T-helper 2 cell (primary cell): ENCODE data around the gene PLA2G12B.
"Not testable (repeated sequence)": the region's sequence is repeated elsewhere in the genome, so short reads cannot be mapped to it uniquely, and the experiment has no call there.

ENCODE experiments used
- DNase-seq, 5 experiments: peaks; one replicate each; pipeline versions ENCODE4 v3.0.0 to v3.0.0-alpha.2; 2012 to 2022

Gene PLA2G12B

DNA sequence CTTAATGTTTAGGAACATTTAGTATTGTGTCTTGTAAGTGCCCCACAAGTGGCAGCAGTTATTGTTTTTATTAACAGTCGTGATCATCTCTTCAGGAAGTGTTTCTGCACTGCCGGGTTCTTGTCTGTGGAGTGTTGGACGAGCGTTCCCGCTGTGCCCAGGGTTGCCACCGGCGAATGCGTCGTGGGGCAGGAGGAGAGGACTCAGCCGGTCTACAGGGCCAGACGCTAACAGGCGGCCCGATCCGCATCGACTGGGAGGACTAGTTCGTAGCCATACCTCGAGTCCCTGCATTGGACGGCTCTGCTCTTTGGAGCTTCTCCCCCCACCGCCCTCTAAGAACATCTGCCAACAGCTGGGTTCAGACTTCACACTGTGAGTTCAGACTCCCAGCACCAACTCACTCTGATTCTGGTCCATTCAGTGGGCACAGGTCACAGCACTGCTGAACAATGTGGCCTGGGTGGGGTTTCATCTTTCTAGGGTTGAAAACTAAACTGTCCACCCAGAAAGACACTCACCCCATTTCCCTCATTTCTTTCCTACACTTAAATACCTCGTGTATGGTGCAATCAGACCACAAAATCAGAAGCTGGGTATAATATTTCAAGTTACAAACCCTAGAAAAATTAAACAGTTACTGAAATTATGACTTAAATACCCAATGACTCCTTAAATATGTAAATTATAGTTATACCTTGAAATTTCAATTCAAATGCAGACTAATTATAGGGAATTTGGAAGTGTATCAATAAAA lies 22.2 kb downstream of the PLA2G12B start:
- no peak for DNase-seq

DNA sequence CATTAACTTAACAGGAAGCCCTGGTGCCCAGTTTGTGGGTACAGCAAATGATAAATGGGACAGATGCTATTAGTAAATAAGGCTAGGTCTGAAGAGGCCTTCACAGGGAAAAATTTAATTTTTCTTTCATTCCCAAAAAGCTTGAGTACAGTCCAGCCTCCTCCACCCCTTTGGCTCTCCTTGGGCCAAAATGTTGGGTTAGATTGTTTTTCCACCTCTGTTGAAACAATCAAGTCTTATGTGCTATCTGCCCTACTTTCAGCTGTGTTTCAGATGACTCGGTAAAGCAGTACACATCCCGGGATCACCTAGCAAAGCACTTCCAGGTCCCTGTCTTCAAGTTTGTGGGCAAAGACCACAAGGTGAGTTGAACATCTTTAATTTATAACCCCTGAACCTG lies 24.3 kb downstream of the PLA2G12B start:
- no peak for DNase-seq

DNA sequence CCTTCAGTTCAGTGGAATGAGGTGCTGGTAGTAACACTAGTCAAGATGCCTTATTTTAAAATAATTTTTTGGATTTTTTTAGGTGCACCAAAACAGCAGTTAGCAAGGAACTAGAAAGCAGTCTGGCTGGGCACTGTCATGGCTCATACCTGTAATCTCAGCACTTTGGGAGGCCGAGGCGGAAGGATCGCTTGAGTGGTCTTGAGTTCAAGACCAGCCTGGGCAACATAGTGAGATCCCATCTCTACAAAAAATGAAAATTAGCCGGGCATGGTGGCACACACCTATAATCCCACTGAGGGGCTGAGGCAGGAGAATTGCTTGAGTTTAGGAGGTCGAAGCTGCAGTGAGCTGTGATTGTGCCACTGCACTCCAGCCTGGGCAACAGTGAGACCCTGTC lies 25.8 kb downstream of the PLA2G12B start:
- no peak for DNase-seq

DNA sequence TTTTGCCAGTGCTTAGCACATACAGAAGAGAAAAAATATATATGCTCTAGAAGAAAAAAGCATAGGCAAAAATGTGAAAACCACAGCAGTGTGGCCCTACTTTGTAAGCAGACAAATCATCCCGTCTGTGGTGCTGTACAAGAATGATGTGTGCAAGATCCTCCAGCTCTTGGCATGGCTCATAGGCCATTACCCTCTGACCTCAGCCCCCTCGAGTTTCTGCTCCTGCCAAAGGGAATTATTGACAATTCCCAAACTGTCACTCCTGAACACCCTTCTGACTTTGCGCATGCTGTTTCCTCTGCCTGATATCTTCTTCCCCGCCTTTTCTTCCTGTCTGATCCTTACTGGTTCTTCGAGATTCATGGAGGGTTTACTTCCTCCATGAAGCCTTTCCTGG lies 27.1 kb downstream of the PLA2G12B start:
- DNase-seq = no peak

DNA sequence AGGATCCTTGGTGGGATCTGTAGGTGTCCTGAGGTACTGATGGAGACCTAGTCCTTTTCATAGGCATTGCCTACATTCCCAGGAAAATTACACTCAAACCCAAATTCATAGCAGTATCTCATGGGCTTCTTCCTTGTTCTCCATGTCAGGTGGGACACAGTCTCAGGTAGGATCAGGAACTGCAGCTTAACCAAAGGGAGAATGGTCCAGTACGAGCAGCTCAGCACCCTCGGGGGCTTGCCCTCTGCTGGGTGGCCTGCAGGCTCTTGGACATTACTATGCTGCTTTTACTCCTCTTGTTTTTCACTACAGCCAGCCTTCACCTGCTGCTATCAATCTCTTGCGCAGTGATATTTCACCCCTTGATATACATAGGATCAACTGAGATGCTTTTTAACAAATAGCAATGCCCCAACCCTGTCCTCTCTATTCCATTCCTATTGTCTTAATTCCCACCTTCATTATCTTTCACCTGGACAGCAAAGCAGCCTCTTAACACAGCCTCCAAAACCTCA lies 28.6 kb downstream of the PLA2G12B start:
- DNase-seq = no peak

DNA sequence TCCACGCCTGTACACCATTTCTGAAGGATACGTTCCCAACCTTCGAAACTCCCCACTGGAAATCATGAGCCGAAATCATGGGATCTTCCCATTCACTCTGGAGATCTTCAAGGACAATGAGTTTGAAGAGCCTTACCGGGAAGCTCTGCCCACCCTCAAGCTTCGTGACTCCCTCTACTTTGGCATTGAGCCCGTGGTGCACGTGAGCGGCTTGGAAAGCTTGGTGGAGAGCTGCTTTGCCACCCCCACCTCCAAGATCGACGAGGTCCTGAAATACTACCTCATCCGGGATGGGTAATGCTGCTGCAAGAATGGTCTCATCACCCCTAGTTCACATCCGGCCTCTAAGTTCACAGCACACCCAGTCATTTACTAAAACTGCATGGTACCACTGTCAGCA lies 30.3 kb downstream of the PLA2G12B start:
- DNase-seq = no peak

DNA sequence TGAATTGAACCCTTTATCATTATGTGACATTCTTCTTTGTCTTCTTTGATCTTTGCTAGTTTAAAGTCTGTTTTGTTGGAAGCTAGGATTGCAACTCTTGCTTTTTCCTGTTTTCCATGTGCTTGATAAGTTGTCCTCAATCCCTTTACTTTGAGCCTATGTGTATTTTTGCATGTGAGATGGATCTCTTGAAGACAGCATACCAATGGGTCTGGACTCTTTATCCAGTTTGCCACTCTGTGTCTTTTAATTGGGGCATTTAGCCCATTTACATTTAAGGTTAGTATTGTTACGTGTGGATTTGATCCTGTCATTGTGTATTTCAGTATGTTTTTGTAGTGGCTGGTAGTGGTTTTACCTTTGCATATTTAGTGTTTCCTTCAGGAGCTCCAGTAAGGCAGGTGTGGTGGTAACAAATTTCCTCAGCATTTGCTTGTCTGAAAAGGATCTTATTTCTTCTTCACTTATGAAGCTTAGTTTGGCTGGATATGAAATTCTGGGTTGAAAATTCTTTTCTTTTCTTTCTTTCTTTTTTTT lies 33.4 kb downstream of the PLA2G12B start:
- not testable (repeated sequence) for DNase-seq

DNA sequence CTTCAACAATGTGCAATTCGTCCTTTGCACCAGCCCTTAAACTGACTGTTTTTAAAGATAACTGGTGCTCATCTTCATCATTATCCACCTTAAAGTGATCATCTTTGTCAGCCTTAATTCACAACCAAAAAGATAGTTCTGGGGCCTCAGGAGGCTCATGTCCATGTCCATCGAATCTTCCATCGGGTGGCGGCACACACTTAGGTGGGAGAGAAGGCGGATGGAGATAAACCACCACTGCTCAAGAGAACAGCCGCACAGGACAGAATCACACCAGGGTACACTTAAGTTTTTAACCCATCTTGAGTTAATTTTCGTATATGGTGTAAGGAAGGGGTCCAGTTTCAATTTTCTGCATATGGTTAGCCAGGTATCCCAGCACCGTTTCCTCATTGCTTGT lies 36.3 kb downstream of the PLA2G12B start:
- DNase-seq = no peak

DNA sequence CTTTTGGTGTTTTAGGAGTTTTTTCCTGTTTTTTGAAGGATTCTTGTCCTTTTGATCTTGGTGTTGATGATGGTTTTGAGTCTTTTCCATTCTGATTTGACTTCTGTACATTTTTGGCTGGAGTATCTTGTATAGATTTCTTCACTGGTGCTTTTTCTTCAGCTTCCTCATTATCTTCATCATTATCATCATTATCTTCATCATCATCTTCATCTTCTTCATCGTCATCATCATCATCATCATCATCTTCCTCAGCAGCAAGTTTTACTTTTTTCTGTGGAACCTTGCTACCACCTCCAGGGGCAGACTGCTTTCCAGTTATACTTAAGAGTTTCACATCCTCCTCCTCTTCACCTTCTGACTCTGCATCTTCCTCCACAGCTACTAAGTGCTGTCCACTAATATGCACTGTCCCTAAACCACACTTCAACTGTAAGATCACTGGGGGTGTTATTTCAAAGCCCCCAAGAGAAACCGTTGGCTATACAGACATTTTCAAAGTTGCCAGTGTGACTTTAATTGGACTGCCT lies 36.7 kb downstream of the PLA2G12B start:
- DNase-seq = not testable (repeated sequence)

DNA sequence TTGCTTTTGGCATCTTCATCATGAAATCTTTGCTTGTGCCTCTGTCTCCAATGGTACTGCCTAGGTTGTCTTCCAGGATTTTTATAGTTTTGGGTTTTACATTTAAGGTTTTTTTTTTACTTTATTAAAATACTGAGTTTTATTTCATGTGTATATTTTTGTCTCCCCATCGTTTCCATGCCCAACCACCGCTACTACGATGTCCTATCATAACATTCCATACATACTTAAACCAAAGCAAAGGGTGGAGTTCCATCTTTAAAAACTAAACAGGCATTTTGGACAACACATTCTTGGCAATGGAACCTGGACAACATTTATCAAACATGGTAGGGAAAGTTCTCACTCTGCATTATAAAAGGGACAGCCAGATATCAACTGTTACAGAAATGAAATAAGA lies 37.4 kb downstream of the PLA2G12B start:
- DNase-seq = not testable (repeated sequence)

DNA sequence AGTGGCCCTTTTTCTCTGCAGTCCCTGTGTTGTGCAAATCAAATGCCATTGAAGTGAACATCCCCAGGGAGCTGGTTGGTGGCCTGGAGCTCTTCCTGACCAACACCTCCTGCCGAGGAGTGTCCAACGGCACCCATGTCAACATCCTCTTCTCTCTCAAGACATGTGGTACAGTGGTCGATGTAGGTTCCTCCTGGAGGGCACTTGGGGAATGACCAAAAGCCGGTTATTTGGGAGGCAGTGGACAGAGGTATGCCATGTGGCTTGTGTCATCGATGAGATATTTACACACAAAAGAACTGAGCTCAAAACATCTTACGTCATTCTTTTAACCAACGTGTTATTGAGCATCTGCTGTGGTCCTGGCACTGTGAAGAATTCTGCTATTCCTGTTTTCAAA lies 41.3 kb downstream of the PLA2G12B start:
- no peak for DNase-seq

DNA sequence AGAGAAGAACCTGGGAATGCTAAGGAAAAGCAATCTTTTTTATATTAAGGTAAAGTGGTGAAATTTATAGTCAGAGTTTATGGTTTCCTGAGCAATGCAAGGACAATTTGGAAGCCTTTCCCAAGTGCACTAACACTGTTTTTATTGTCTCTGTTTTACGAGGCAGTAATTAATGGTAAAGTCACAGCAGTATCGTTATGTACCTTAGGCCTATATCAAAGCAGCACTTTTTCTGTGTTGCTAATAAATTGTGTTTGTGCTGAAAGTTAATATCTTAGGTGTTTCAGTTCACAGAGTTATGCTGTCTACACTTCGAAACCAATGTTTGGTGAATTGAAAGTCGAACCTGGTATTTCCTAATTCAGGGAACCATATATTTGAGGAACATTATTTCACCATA lies 41.9 kb downstream of the PLA2G12B start:
- DNase-seq = no peak

DNA sequence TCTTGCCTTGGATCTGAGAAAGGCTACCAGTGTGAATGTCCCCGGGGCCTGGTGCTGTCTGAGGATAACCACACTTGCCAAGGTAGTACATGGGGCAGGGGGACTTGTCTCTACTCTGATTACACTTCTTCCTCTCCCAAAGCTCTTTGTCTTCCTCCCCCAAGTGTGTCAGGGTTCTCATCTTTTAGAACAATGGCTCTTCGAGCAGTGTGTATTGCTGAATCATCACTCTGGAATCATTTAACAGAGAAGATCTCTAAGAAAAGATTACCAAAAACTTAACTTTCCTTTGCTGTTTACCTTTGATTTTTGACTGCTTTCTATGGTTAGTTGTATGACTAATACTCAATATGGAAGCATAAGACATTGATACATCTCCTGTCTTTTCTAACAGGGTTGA lies 42.8 kb downstream of the PLA2G12B start:
- no peak for DNase-seq

DNA sequence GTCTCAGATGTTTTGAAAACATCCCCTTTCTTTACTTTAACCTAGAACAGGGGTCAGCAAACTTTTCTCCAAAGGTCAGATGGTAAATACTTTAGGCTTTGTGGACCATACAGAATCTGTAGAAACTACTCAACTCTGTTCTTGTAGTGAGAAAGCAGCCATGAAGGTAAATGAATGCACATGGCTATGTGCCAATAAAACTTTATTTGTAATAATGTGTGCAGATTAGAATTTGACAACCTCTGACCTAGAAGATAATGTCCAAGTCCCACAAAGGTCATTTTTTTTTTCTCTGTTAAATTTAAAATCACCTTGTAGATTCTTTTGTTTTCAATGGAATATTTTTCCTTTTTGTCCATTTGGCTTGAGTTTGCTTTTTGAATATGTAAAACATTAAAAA lies 43.9 kb downstream of the PLA2G12B start:
- no peak for DNase-seq

DNA sequence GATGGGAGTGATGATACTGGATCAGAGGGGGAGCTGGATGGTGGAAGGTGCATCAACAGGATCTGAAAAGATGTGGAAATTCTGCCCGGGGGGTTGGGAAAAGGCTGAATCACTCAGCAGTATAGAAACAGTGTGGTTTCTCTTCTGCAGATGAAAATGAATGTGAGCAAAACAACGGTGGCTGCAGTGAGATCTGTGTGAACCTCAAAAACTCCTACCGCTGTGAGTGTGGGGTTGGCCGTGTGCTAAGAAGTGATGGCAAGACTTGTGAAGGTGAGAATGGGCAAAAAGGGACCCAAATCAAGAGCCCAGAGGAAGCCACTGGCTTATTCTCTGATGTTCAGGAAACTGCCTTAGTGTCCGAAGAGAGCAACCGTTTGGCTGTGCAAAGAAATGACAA lies 48.2 kb downstream of the PLA2G12B start:
- no peak for DNase-seq

DNA sequence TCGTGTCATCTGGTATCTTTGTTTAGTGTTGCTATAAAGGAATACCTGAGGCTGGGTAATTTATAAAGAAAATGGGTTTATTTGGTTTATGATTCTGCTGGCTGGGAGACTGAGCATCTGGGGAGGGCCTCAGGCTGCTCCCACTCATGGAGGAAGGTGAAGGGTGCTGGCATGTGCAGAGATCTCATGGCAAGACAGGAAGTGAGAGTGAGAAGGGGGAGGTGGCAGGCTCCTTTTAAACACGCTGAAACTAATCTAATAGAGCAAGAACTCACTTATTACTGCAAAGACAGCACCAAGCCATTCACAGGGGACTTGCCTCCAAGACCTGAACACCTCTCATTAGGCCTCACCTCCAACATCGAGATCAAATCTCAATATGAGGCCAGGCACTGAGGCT lies 49.8 kb downstream of the PLA2G12B start:
- no peak for DNase-seq

DNA sequence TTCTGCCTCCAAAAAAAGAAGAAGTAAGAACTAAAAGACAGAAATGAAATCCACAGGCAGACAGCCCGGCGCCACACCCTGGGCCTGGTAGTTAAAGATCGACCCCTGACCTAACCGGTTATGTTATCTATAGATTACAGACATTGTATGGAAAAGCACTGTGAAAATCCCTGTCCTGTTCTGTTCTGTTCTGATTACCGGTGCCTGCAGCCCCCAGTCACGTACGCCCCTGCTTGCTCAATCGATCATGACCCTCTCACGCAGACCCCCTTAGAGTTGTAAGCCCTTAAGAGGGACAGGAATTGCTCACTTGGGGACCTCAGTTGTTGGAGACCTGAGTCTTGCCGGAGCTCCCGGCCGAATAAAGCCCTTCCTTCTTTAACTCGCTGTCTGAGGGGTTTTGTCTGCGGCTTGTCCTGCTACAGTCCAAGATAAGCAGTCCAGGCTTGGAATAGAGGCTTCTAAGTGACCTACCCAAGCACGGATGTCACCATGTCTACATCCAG lies 50.6 kb downstream of the PLA2G12B start:
- not testable (repeated sequence) for DNase-seq

DNA sequence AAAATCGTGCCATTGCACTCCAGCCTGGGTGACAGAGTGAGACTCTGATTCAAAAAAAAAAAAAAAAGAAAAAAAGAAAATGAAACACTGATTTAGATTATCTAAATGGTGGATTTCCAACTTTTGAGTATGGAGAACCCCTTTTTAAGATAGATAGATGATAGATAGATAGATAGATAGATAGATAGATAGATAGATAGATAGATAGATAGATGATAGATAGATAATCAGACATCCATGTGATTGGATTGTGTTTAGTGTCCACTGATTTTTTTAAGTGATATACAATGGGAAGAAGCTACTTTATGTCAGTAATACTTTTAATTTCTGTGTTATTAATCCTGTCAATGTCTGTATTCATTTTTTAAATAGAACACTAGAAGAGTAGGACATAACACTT lies 55.1 kb downstream of the PLA2G12B start:
- no peak for DNase-seq

DNA sequence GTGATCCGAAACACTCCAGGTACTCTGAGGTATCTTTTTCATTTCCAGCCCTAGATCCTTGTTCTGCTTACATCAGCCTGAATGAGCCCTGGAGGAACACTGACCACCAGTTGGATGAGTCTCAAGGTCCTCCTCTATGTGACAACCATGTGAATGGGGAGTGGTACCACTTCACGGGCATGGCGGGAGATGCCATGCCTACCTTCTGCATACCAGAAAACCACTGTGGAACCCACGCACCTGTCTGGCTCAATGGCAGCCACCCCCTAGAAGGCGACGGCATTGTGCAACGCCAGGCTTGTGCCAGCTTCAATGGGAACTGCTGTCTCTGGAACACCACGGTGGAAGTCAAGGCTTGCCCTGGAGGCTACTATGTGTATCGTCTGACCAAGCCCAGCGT lies 56.0 kb downstream of the PLA2G12B start:
- no peak for DNase-seq

DNA sequence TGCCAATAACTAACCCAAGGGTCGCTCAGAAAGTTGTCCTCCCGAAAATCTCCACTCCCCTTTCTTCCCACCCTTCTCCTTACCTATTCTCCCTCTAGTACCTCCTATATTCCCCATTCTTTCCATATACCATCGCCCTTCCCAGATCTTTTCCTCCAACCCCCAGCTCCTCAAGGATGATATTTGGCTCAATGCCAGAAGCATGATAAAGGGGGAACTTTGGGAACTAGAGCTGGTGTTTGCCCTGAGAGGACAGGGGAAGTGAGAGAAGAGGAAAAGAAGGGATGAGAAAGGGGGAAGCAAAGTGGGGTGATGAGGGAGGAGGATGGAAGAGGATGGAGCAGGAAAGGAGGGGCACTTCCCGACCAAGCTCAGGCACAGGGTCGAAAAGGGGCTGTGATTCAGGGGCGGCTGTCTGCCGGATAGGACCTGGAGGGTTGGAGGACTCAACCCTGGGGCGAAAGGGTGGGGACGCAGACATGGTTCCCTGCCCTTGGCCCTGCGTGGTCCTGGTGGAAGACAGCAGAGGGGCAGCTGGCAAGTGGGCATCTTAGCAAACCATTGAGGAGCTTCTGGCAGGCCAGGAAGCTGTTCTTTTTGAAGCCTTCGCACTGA lies 59.3 kb downstream of the PLA2G12B start:
- DNase-seq = no peak

DNA sequence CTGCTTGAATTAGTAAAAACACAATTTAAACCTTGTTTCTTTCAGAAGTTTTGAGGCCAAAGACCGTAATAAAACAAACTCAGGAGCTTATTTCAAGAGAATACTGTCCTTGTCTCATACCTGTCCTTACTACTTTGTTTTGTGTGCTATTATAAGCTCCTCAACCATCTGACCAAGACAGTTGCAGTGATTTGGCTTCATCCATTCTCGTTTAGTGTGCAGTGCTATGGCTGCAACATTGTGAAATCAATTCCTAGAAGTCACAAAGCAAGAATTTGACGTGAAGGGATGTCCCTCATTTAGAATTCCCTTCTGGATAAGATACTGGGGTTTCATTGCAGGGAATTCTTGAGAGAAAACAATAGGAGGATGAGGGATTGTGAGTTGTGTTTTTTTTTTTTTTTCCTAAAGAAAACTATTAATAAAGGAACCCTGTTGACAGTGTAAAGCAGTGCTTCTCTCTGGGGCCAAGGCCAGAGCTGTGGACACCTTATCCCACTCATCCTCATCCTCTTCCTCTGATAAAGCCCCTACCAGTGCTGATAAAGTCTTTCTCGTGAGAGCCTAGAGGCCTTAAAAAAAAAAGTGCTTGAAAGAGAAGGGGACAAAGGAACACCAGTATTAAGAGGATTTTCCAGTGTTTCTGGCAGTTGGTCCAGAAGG lies 61.3 kb downstream of the PLA2G12B start, which contains the start of gene OIT3:
TSS of gene OIT3 (plus strand) at position 604 of the 663 bp plus-strand sequence. CDS start 60 bp downstream, outside the sequence.
- no peak for DNase-seq

DNA sequence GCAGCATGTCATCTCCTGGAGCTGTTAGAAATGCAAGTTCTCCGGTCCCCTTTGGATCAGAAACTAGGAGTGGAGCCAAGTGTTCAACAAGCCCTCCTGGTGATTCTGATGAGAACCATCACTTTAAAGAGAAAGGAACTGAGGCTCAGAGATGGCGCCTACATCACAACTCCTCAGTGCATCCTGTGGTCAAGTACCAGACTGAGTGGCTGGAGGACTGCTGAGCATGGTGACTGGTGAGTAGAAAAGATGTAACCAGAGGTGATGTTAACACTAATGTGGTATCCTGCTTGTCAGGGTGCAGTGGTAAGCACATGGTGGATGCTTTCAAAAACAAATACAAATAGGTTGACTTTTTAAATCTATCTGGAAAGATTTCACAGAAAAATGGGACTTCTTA lies 64.5 kb downstream of the PLA2G12B start:
- peak in 1 of 5 experiments; percentile 9 for DNase-seq

DNA sequence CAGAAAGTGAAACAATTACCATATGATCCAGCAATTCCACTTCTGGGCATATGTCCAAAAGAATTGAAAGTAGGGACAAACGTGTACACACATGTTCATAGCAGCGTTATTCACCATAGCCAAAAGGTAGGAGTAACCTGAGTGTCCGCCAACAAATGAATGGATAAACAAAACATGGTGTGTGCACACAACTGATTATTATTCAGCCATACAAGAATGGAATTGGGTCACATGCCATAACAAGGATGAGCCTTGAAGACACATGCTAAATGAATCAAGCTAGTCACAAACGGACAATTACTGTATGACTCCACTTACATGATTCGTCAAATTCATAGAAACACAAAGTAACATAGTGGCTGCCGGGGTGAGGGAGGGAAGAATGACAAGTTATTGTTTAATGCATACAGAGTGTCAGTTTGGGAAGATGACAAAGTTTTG lies 65.2 kb downstream of the PLA2G12B start:
- no peak for DNase-seq
